ENCODE measurements around the gene STPG3. TPM values are rescaled to one million over a fixed set of nuclear protein-coding genes. Genes with fewer than 3 reads are reported as not detected.
A peak's percentile ranks its signal among the peaks of the same experiment; 100 is the strongest.

Gene STPG3
- total RNA-seq, result not detected
- polyA plus RNA-seq, result not detected
- long read RNA-seq, donor 1, result 0 reads
- long read RNA-seq, donor 2, result 0 reads
- long read RNA-seq, donor 3, result 0 reads
- long read RNA-seq, donor 4, result 0 reads
- long read RNA-seq, donor 5, result 0 reads
- long read RNA-seq, donor 6, result 0 reads
- long read RNA-seq, donor 7, result 0 reads
- long read RNA-seq, donor 8, result 0 reads
- long read RNA-seq, donor 9, result 0 reads
- long read RNA-seq, donor 10, result 0 reads

GRCh38 chr9:137251194-137251461 lies at the start of gene STPG3:
STPG3 (plus strand) TSS chr9:137251286; CDS start chr9:137251287, 1 bp downstream.
- H3K27me3 ChIP-seq, result no peaks in the 10 kb centered on the region
- intact Hi-C loops (cut with DNase I; ENCODE audit: low total_unique reads), result no loop called here
- TF ChIP-seq CTCF (IDR thresholded peaks at IDR 0.05), result no peak
- TF ChIP-seq POLR2AphosphoS5 (IDR thresholded peaks at IDR 0.05), result no peak
- TF ChIP-seq POLR2A (IDR thresholded peaks at IDR 0.05), result no peak
- no peak for TF ChIP-seq EP300 (IDR thresholded peaks at IDR 0.05)
- no peak for DNase-seq
- no peak within 1 kb of the TSS for H3K27ac ChIP-seq
- H3K9me3 ChIP-seq, result no peaks in the 10 kb centered on the region
- H3K4me3 ChIP-seq, result no peak within 1 kb of the TSS
- peaks cover 13 to 29% (median 27%) of the 10 kb centered on the region in 4 donors for H3K4me1 ChIP-seq
- H3K36me3 ChIP-seq, result no peaks in the 10 kb centered on the region
- whole genome bisulfite sequencing, 5 donors, result 56 to 77% (median 66%) methylated on average over 4 of the region's 4 CpGs

GRCh38 chr9:137202966-137203365 lies 48.1 kb upstream of the STPG3 start:
- Histone ChIP-seq H3K27ac (peak overlapping the region; percentile 29 to 97 (median 88)), H3K4me3 (no peak overlapping the region), H3K36me3 (peaks cover 0 to 5% (median 0%) of the 10 kb centered on the region in 4 donors), H3K4me1 (peaks cover 70 to 78% (median 76%) of the 10 kb centered on the region in 4 donors), H3K9me3 (no peaks in the 10 kb centered on the region), H3K27me3 (no peaks in the 10 kb centered on the region)
- TF ChIP-seq POLR2A (IDR thresholded peaks at IDR 0.05) (no peak), CTCF (IDR thresholded peaks at IDR 0.05) (no peak), POLR2AphosphoS5 (IDR thresholded peaks at IDR 0.05) (no peak), EP300 (IDR thresholded peaks at IDR 0.05) (no peak)
- DNase-seq, result no peak
- intact Hi-C loops (cut with DNase I; ENCODE audit: low total_unique reads), result no loop called here
- WGBS, 5 donors, result 50 to 71% (median 53%) methylated on average over 3 to 8 of the region's 8 CpGs

GRCh38 chr9:137204731-137205125 lies 46.4 kb upstream of the STPG3 start:
- intact Hi-C loops (cut with DNase I; ENCODE audit: low total_unique reads), result no loop called here
- no peak for TF ChIP-seq POLR2A (IDR thresholded peaks at IDR 0.05)
- TF ChIP-seq POLR2AphosphoS5 (IDR thresholded peaks at IDR 0.05), result no peak
- TF ChIP-seq EP300 (IDR thresholded peaks at IDR 0.05), result no peak
- TF ChIP-seq CTCF (IDR thresholded peaks at IDR 0.05), result no peak
- H3K36me3 ChIP-seq, result peaks cover 0 to 15% (median 12%) of the 10 kb centered on the region in 4 donors
- H3K27ac ChIP-seq, result peak overlapping the region; percentile 71 to 94 (median 89)
- H3K4me3 ChIP-seq, result peak overlapping the region; percentile 88 to 95 (median 91)
- H3K4me1 ChIP-seq, result peaks cover 55 to 61% (median 59%) of the 10 kb centered on the region in 4 donors
- H3K27me3 ChIP-seq, result no peaks in the 10 kb centered on the region
- H3K9me3 ChIP-seq, result no peaks in the 10 kb centered on the region
- 7 to 18% (median 11%) methylated on average over 9 to 21 of the region's 21 CpGs for WGBS, 5 donors
- no peak for DNase-seq

- H3K9me3 ChIP-seq, result no peaks in the 10 kb centered on the region
- no peaks in the 10 kb centered on the region for H3K27me3 ChIP-seq
- TF ChIP-seq EP300 (IDR thresholded peaks at IDR 0.05), result no peak
- no peak for TF ChIP-seq CTCF (IDR thresholded peaks at IDR 0.05)
- TF ChIP-seq POLR2A (IDR thresholded peaks at IDR 0.05), result peak in 1 of 4 donors; percentile 43
- peak; percentile 91 to 98 (median 96) for TF ChIP-seq POLR2AphosphoS5 (IDR thresholded peaks at IDR 0.05)
- peaks cover 53 to 58% (median 57%) of the 10 kb centered on the region in 4 donors for H3K4me1 ChIP-seq
- H3K4me3 ChIP-seq, result peak within 1 kb of the TSS; percentile 88 to 95 (median 91)
- DNase-seq, result peak; percentile 94 to 97
- intact Hi-C loops (cut with DNase I; ENCODE audit: low total_unique reads), result no loop called here
- WGBS, 5 donors, result 0% methylated on average over 30 to 98 of the region's 98 CpGs
- H3K36me3 ChIP-seq, result peaks cover 0 to 21% (median 18%) of the 10 kb centered on the region in 4 donors
- H3K27ac ChIP-seq, result peak within 1 kb of the TSS; percentile 71 to 94 (median 89)
These were observed 45.7 kb upstream of the STPG3 start, which contains the start of the genes NDOR1 and TMEM203 for GRCh38 chr9:137205126-137206069. NDOR1 (plus strand) TSS chr9:137205700; CDS start chr9:137205778, 78 bp downstream. TMEM203 (minus strand) TSS chr9:137205648; CDS start chr9:137205414, 234 bp downstream.

Data from stomach (tissue), 19 donors.